ENCODE data around the gene IGFBP4.

Gene IGFBP4

DNA sequence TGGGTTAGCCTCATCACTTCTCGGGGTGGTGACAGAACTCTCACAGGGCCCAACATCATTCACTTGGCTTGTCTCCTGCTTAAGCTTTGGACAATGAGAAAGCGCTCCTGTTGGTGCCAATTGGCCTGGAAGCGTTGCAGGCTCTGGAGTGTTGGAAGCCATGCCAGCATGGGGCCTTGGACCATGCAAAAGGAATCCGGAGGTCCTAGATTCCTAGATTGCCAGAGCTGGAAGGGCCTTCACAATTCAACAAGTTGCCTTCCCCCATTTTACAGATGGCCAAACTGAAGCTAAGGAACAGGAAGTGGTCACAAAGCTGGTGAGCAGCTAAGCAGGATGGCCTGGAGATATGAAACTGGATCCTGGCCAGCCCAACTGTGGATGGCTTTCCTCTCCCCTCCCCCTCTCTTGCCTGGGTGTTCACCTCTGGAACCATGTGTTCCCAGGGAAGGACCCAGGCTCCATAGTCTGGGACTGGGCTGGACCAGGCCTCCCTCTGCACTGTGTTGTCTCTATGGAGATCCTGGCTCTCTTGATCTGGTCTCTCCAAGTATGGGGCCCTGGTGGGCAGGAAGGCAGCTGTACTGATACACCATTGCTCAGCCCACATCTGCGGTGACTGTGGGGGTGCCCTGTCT lies 6.0 kb upstream of the IGFBP4 start:
- DNase-seq, result no peak
- Mint-ChIP-seq H3K36me3 (no peaks in the 10 kb centered on the region), H3K27ac (no peak overlapping the region), H3K27me3 (peaks cover 54% of the 10 kb centered on the region), H3K4me3 (no peak overlapping the region), H3K9me3 (no peaks in the 10 kb centered on the region), H3K4me1 (peaks cover 29% of the 10 kb centered on the region)
- CTCF ChIA-PET, result interaction anchor here (0.6 to 9.1 kb wide), 8 partner anchors 12 to 123 kb away, joined by 3 to 73 read pairs (median 3); no protein-coding TSS in a partner anchor

- Mint-ChIP-seq H3K4me3 (no peak overlapping the region), H3K27me3 (peaks cover 54% of the 10 kb centered on the region), H3K27ac (no peak overlapping the region), H3K4me1 (peaks cover 39% of the 10 kb centered on the region), H3K9me3 (no peaks in the 10 kb centered on the region), H3K36me3 (peaks cover 4% of the 10 kb centered on the region)
- CTCF ChIA-PET, result interaction anchor here (0.6 to 9.1 kb wide), 8 partner anchors 10 to 120 kb away, joined by 3 to 73 read pairs (median 6); partner anchors contain the start of gene TOP2A
- no peak for DNase-seq
Measured at GRCh38 chr17:40440166-40440565, 3.1 kb upstream of the IGFBP4 start.

DNA sequence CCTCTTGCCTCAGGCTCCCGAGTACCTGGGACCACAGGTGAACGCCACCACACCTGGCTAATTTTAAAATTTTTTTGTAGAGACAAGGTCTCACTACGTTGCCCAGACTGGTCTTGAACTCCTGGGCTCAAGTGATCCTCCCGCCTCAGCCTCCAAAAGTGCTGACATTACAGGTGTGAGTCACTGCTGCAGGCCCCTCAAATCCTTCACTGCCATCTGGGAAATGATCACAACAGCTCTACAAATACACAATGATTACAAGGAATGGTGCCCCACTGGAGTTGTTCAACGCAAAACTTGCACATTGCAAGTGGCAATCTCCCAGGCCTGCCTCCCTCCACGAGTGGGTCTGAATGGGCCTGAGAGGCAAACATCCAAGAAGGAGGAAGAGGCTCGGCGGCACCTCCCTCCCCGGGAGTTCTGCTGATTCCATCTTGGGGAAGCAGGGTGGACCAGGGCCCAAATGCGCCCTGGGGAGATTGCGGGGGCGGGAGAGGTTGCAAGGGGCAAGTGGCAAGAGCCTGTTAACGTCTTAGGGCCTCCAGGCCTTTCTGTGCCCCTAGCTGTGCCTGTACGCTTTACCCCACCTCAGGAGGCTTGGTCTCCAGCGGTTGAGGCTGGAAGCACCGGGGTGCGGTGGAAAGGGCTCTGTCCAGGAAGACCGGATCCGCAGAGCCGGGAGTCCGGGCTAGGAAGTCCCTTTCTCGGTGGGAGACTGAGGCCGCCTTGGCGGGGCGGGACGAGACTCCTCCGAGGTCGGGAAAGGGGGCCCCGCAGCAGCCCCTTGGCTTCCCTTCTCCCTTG lies 656 bp upstream of the IGFBP4 start:
- Mint-ChIP-seq H3K36me3 (peaks cover 10% of the 10 kb centered on the region), H3K27ac (no peak overlapping the region), H3K4me1 (peaks cover 53% of the 10 kb centered on the region), H3K4me3 (peak overlapping the region; percentile 70), H3K9me3 (no peaks in the 10 kb centered on the region), H3K27me3 (peaks cover 40% of the 10 kb centered on the region)
- CTCF ChIA-PET, result interaction anchor here (0.9 to 9.1 kb wide), 9 partner anchors 17 to 118 kb away, joined by 3 to 73 read pairs (median 10); partner anchors contain the start of gene TOP2A
- no peak for DNase-seq

- H3K4me1 Mint-ChIP-seq, result peaks cover 60% of the 10 kb centered on the region
- peak; percentile 35 for DNase-seq
Measured at GRCh38 chr17:40443988-40444899, 994 bp downstream of the IGFBP4 start.

GRCh38 chr17:40445751-40446468 lies 2.7 kb downstream of the IGFBP4 start:
- Mint-ChIP-seq H3K9me3 (no peaks in the 10 kb centered on the region), H3K4me1 (peaks cover 64% of the 10 kb centered on the region), H3K27me3 (peaks cover 33% of the 10 kb centered on the region), H3K4me3 (peak overlapping the region; percentile 82), H3K36me3 (peaks cover 24% of the 10 kb centered on the region), H3K27ac (peak overlapping the region; percentile 92)
- CTCF ChIA-PET, result interaction anchor here (0.6 to 9.1 kb wide), 6 partner anchors 12 to 114 kb away, joined by 3 to 73 read pairs (median 18); partner anchors contain the start of gene TOP2A
- DNase-seq, result no peak

More at GRCh38 chr17:40443988-40444899, 994 bp downstream of the IGFBP4 start:
- peak overlapping the region; percentile 92 for H3K27ac Mint-ChIP-seq
- CTCF ChIA-PET, result interaction anchor here (0.6 to 9.1 kb wide), 21 partner anchors 10 to 144 kb away, joined by 3 to 73 read pairs (median 4); partner anchors contain the start of gene TOP2A
- peaks cover 38% of the 10 kb centered on the region for H3K27me3 Mint-ChIP-seq
- H3K36me3 Mint-ChIP-seq, result peaks cover 21% of the 10 kb centered on the region
- no peaks in the 10 kb centered on the region for H3K9me3 Mint-ChIP-seq
- H3K4me3 Mint-ChIP-seq, result peak overlapping the region; percentile 82

- Mint-ChIP-seq H3K27me3 (peaks cover 22% of the 10 kb centered on the region), H3K4me3 (peak overlapping the region; percentile 61), H3K9me3 (no peaks in the 10 kb centered on the region), H3K36me3 (peaks cover 27% of the 10 kb centered on the region), H3K4me1 (peaks cover 57% of the 10 kb centered on the region), H3K27ac (no peak overlapping the region)
- CTCF ChIA-PET, result interaction anchor here (0.6 to 6.0 kb wide), 5 partner anchors 14 to 168 kb away, joined by 3 to 31 read pairs (median 9); no protein-coding TSS in a partner anchor
- DNase-seq, result no peak
Measured at GRCh38 chr17:40447148-40447644, 3.9 kb downstream of the IGFBP4 start.

- Mint-ChIP-seq H3K4me1 (peaks cover 54% of the 10 kb centered on the region), H3K4me3 (peak overlapping the region; percentile 48)
- CTCF ChIA-PET, result interaction anchor here (0.8 to 6.0 kb wide), 7 partner anchors 14 to 112 kb away, joined by 3 to 31 read pairs (median 4); no protein-coding TSS in a partner anchor
Measured at GRCh38 chr17:40447806-40448205, 4.6 kb downstream of the IGFBP4 start.

GRCh38 chr17:40448213-40448638 lies 5.0 kb downstream of the IGFBP4 start:
- peaks cover 35% of the 10 kb centered on the region for H3K36me3 Mint-ChIP-seq
- peaks cover 54% of the 10 kb centered on the region for H3K4me1 Mint-ChIP-seq
- H3K27ac Mint-ChIP-seq, result peak overlapping the region; percentile 21
- peak; percentile 42 for DNase-seq
- CTCF ChIA-PET, result interaction anchor here (0.7 to 6.0 kb wide), 9 partner anchors 17 to 112 kb away, joined by 3 to 31 read pairs (median 4); no protein-coding TSS in a partner anchor
- H3K9me3 Mint-ChIP-seq, result no peaks in the 10 kb centered on the region
- peak overlapping the region; percentile 48 for H3K4me3 Mint-ChIP-seq
- H3K27me3 Mint-ChIP-seq, result peaks cover 13% of the 10 kb centered on the region

More at GRCh38 chr17:40447806-40448205, 4.6 kb downstream of the IGFBP4 start:
- no peak for DNase-seq
- H3K36me3 Mint-ChIP-seq, result peaks cover 32% of the 10 kb centered on the region
- H3K27me3 Mint-ChIP-seq, result peaks cover 16% of the 10 kb centered on the region
- peak overlapping the region; percentile 21 for H3K27ac Mint-ChIP-seq
- no peaks in the 10 kb centered on the region for H3K9me3 Mint-ChIP-seq

DNA sequence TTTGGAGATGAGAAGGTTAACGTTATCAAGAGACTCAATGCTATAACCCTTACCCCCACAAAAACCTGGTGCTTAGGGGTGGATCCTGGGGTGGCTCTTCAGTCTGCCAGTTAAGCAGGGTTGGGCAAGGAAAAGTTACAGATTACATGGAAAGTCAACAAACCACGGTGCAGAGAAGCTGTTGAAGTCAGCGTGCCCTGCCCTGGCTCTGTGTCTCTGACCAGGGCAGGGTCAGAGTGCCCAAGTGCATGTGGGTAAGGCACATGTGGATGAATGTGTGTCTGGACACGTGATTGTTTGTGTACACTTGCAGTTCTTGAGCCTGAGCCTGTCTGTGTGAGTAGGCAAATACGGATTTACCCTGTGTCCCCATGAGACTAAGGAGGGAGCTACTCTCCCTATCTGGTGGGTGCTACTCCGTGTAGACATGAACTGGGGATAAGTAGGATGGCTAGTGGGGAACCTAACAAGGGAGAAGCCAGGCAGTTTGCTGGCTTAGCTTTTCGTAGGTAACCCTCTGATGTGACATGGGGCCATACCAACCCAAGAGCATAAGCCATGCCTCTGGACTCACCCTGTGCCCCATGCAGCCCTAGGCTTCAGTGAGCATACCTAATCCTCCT lies 5.5 kb downstream of the IGFBP4 start:
- H3K4me3 Mint-ChIP-seq, result no peak overlapping the region
- no peaks in the 10 kb centered on the region for H3K9me3 Mint-ChIP-seq
- DNase-seq, result no peak
- H3K4me1 Mint-ChIP-seq, result peaks cover 54% of the 10 kb centered on the region
- peaks cover 39% of the 10 kb centered on the region for H3K36me3 Mint-ChIP-seq
- CTCF ChIA-PET, result interaction anchor here (0.7 to 6.0 kb wide), 11 partner anchors 11 to 111 kb away, joined by 3 to 31 read pairs (median 3); no protein-coding TSS in a partner anchor
- peak overlapping the region; percentile 45 for H3K27ac Mint-ChIP-seq
- peaks cover 17% of the 10 kb centered on the region for H3K27me3 Mint-ChIP-seq

DNA sequence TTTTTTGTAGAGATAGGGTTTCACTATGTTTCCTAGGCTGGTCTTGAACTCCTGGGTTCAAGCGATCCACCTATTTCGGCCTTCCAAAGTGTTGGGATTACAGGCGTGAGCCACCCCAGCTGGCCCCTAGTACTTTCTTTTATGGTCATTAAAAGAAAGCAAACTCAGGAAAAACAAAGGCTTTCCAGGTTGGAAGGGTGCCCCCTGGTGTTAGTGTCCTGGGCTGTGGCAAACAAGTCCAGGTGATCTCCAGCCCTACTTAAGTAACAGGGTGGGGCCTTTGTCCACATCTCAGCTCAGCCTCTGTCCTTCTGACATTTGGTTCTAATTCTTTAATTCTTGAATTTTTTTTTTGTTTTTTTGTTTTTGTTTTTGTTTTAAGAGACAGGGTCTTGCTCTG lies 6.9 kb downstream of the IGFBP4 start:
- Mint-ChIP-seq H3K4me1 (peaks cover 45% of the 10 kb centered on the region), H3K9me3 (no peaks in the 10 kb centered on the region), H3K27ac (no peak overlapping the region), H3K4me3 (no peak overlapping the region), H3K36me3 (peaks cover 46% of the 10 kb centered on the region), H3K27me3 (peaks cover 14% of the 10 kb centered on the region)
- CTCF ChIA-PET, result interaction anchor here (0.7 to 6.0 kb wide), 9 partner anchors 9 to 86 kb away, joined by 3 to 31 read pairs (median 3); no protein-coding TSS in a partner anchor
- peak; percentile 62 for DNase-seq

DNA sequence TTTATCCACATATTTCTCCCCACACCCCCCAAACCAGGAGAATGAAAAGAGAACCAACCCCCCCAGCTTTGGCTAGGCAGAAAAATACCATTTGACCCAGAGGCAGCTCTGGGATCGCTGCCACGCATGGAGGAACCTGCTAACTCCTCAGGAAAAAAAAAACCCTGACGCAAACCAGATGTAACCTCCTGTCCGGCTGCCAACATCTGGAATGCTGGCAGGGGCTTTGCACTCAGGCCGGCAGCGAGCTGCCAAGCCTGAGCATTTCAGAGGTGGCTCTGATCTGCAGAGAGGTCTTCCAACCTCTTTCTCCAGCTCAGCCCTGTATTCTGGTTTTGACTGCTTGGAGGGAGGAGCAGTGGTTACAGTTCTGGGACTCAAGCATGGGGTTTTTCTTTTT lies 8.2 kb downstream of the IGFBP4 start:
- H3K27me3 Mint-ChIP-seq, result peaks cover 12% of the 10 kb centered on the region

GRCh38 chr17:40452216-40452787 lies 9.1 kb downstream of the IGFBP4 start:
- H3K36me3 Mint-ChIP-seq, result peaks cover 58% of the 10 kb centered on the region
- peaks cover 12% of the 10 kb centered on the region for H3K27me3 Mint-ChIP-seq
- CTCF ChIA-PET, result interaction anchor here (0.9 to 6.0 kb wide), 3 partner anchors 15 to 81 kb away, joined by 4 to 31 read pairs (median 16); no protein-coding TSS in a partner anchor
- no peak overlapping the region for H3K27ac Mint-ChIP-seq
- H3K9me3 Mint-ChIP-seq, result no peaks in the 10 kb centered on the region
- H3K4me1 Mint-ChIP-seq, result peaks cover 28% of the 10 kb centered on the region
- H3K4me3 Mint-ChIP-seq, result no peak overlapping the region
- DNase-seq, result no peak

More for the DNA sequence above, 8.2 kb downstream of the IGFBP4 start:
- CTCF ChIA-PET, result interaction anchor here (0.9 to 6.0 kb wide), 4 partner anchors 14 to 82 kb away, joined by 3 to 31 read pairs (median 10); no protein-coding TSS in a partner anchor
- Mint-ChIP-seq H3K4me3 (no peak overlapping the region), H3K36me3 (peaks cover 49% of the 10 kb centered on the region), H3K27ac (no peak overlapping the region), H3K9me3 (no peaks in the 10 kb centered on the region), H3K4me1 (peaks cover 36% of the 10 kb centered on the region)
- no peak for DNase-seq
